Endothelial cell of umbilical vein (primary cell): ENCODE results near the gene SORL1. TPM values are rescaled to one million over a fixed set of nuclear protein-coding genes. Genes with fewer than 3 reads are reported as not detected.
"Not testable (repeated sequence)": the region's sequence is repeated elsewhere in the genome, so short reads cannot be mapped to it uniquely, and the experiment has no call there.

Experiments used
- BruUV-seq: library from RNA; stranded (reverse); fragments of 400-500 nt; replicated peaks from 2 replicates; lab custom pipeline; 2021; lab: Mats Ljungman, UMichigan
- CTCF ChIA-PET: fragments of 300-600, 350-600 bp; sonication (Branson Sonifier 250); formaldehyde crosslinking; loops from one replicate; lab custom pipeline; 2021; ENCODE audit warnings: antibody characterized with exemption, inconsistent platforms; lab: Charles Lee
- POLR2A ChIA-PET: fragments of 300-600, 350-600 bp; sonication (Branson Sonifier 250); formaldehyde crosslinking; loops from one replicate; lab custom pipeline; 2021; ENCODE audit warnings: antibody characterized with exemption, inconsistent platforms; lab: Charles Lee
- DNase-seq: peaks from one replicate; pipeline ENCODE4 v3.0.0-alpha.2; 2011; ENCODE audit warnings: low read depth, low spot score
- FAIRE-seq: peaks from 2 replicates; lab custom pipeline; 2011; peaks lifted over from hg19 to GRCh38; lab: Jason Lieb, UNC
- H2AFZ ChIP-seq: 2 replicates; pipeline ENCODE4 v1.6.0; 2012; ENCODE audit warnings: low read depth, low read length, control low read depth, inconsistent platforms
- H3K27ac ChIP-seq: 2 replicates; pipeline ENCODE4 v1.5.1; 2011; ENCODE audit warnings: low read depth, mild to moderate bottlenecking, control low read depth, low read length, moderate library complexity; ENCODE audit not compliant: insufficient read depth
- H3K27me3 ChIP-seq, 2 experiments: 2 replicates each; pipeline versions ENCODE4 v1.6.0 to v1.6.1; 2011; ENCODE audit warnings: low read length in 2 of 2, mixed read lengths in 1 of 2; ENCODE audit not compliant: control insufficient read depth in 2 of 2, insufficient read depth in 2 of 2
- H3K36me3 ChIP-seq, 2 experiments: 2 replicates in 1 of 2; 3 replicates in 1 of 2; pipeline ENCODE4 v1.5.1; 2011; ENCODE audit warnings: low read length in 2 of 2, mild to moderate bottlenecking in 1 of 2, moderate library complexity in 1 of 2; ENCODE audit not compliant: control insufficient read depth in 2 of 2, insufficient read depth in 2 of 2; ENCODE audit errors: extremely low read depth in 1 of 2
- H3K4me1 ChIP-seq: 3 replicates; pipeline ENCODE4 v1.5.1; 2011; ENCODE audit warnings: mild to moderate bottlenecking, low read length; ENCODE audit not compliant: control insufficient read depth, insufficient read depth; ENCODE audit errors: extremely low read depth
- H3K4me2 ChIP-seq: 2 replicates; pipeline ENCODE4 v1.6.1; 2011; ENCODE audit warnings: low read length, control low read depth, mixed read lengths; ENCODE audit not compliant: insufficient read depth
- H3K4me3 ChIP-seq, 3 experiments: fragments of 200-600 bp in 1 of 3; sonication (generic), shearing (Covaris generic) in 1 of 3; replicated peaks in 1 of 3; 2 replicates each; pipeline ENCODE4 v1.5.1; 2011 to 2016; ENCODE audit warnings: control low read depth in 3 of 3, low read length in 3 of 3, mild to moderate bottlenecking in 2 of 3, inconsistent platforms in 1 of 3, low read depth in 1 of 3, moderate library complexity in 1 of 3; ENCODE audit not compliant: insufficient read depth in 1 of 3
- H3K79me2 ChIP-seq: 2 replicates; pipeline ENCODE4 v1.6.0; 2012; ENCODE audit warnings: low read length, inconsistent platforms; ENCODE audit not compliant: control insufficient read depth, insufficient read depth
- H3K9ac ChIP-seq: replicated peaks from 2 replicates; pipeline ENCODE3; 2011; ENCODE audit warnings: low read length, control low read depth; ENCODE audit not compliant: insufficient read depth; ENCODE audit errors: extremely low read depth
- H3K9me1 ChIP-seq: replicated peaks from 3 replicates; pipeline ENCODE4 v1.6.0; 2011; ENCODE audit warnings: mild to moderate bottlenecking, low read length; ENCODE audit not compliant: control insufficient read depth, insufficient read depth; ENCODE audit errors: extremely low read depth
- H3K9me3 ChIP-seq: replicated peaks from 2 replicates; pipeline ENCODE4 v1.5.1; 2012; ENCODE audit warnings: low read length, inconsistent platforms; ENCODE audit not compliant: control insufficient read depth, insufficient read depth
- H4K20me1 ChIP-seq: replicated peaks from 2 replicates; pipeline ENCODE3; 2011; ENCODE audit warnings: mild to moderate bottlenecking, low read length; ENCODE audit not compliant: control insufficient read depth, insufficient read depth; ENCODE audit errors: extremely low read depth
- FOS ChIP-seq: IDR thresholded peaks from 2 replicates; pipeline ENCODE4 v1.6.1; 2011; ENCODE audit warnings: mild to moderate bottlenecking, low read length, moderate library complexity, borderline replicate concordance; ENCODE audit not compliant: insufficient read depth
- GATA2 ChIP-seq: IDR thresholded peaks from 2 replicates; pipeline ENCODE4 v1.7.0; 2011; ENCODE audit warnings: low read depth, mild to moderate bottlenecking, moderate library complexity, mixed read lengths, low read length; ENCODE audit not compliant: insufficient read length, insufficient read depth
- JUN ChIP-seq: IDR thresholded peaks from 2 replicates; pipeline ENCODE4 v1.6.1; 2011; ENCODE audit warnings: borderline replicate concordance, low read depth; ENCODE audit not compliant: insufficient read length, insufficient read depth
- MAX ChIP-seq: IDR thresholded peaks from 2 replicates; pipeline ENCODE4 v1.6.1; 2011; ENCODE audit not compliant: insufficient read depth, insufficient read length
- MYC ChIP-seq: IDR thresholded peaks from one replicate; pipeline ENCODE4 v1.6.1; 2011; ENCODE audit warnings: mild to moderate bottlenecking, low read depth, low read length
- POLR2AphosphoS5 ChIP-seq: IDR thresholded peaks from 2 replicates; pipeline ENCODE4 v1.6.1; 2012; ENCODE audit warnings: low read depth, mild to moderate bottlenecking, control low read depth, low read length, moderate library complexity; ENCODE audit not compliant: insufficient read depth
- dilution Hi-C: fragments of 300-500 bp; cut with MboI; formaldehyde crosslinking; loops from one replicate; pipeline ENCODE4 v1.15.0; 2019; ENCODE audit warnings: low sequenced_read_pairs; ENCODE audit not compliant: extremely low pct_ligation_motif_present
- intact Hi-C: fragments of 100-400 bp; cut with micrococcal nuclease; formaldehyde crosslinking; loops from one replicate; pipeline ENCODE4 v1.10.0; 2022
- polyA plus RNA-seq, 4 experiments: library from polyadenylated mRNA; depleted of rRNA in 3 of 4; stranded (reverse) in 3 of 4; unstranded in 1 of 4; fragments of >200 nt; gene quantifications; 2 replicates each; pipeline versions ENCODE4 v1.2.1 to v1.2.3, GENCODE V29; 2011 to 2012; ENCODE audit warnings: missing spikeins in 1 of 4
- total RNA-seq: library from RNA; stranded (reverse); gene quantifications from 2 replicates; pipeline ENCODE4 v1.2.3, GENCODE V29; 2021

SORL1 gene
- total and polyA plus RNA-seq, 2 donors (not counting 3 experiments of a cell fraction or from before 2014, with no cell fraction given) = 0.17 to 0.31 TPM

GRCh38 chr11:121567995-121568394 lies 115.9 kb downstream of the SORL1 start:
- no peaks in the 10 kb centered on the region for H3K9me3 ChIP-seq
- BruUV-seq = no TSS peak
- H3K9me1 ChIP-seq = no peaks in the 10 kb centered on the region
- no peak overlapping the region for H3K4me3 ChIP-seq
- H3K4me2 ChIP-seq = no peak overlapping the region
- no peaks in the 10 kb centered on the region for H3K4me1 ChIP-seq
- no peak overlapping the region for H2AFZ ChIP-seq
- no peaks in the 10 kb centered on the region for H3K79me2 ChIP-seq
- H3K27ac ChIP-seq = no peak overlapping the region
- no peak overlapping the region for H3K9ac ChIP-seq
- H3K27me3 ChIP-seq = no peaks in the 10 kb centered on the region
- DNase-seq (no peak), FAIRE-seq (no peak)
- no peaks in the 10 kb centered on the region for H4K20me1 ChIP-seq
- intact Hi-C loops (no loop called here), dilution Hi-C loops (no loop called here)
- no peaks in the 10 kb centered on the region for H3K36me3 ChIP-seq
- TF ChIP-seq POLR2AphosphoS5 (no peak), GATA2 (no peak), MYC (no peak), FOS (no peak), JUN (no peak), MAX (no peak)
- POLR2A ChIA-PET = no interaction called here
- CTCF ChIA-PET = no interaction called here

DNA sequence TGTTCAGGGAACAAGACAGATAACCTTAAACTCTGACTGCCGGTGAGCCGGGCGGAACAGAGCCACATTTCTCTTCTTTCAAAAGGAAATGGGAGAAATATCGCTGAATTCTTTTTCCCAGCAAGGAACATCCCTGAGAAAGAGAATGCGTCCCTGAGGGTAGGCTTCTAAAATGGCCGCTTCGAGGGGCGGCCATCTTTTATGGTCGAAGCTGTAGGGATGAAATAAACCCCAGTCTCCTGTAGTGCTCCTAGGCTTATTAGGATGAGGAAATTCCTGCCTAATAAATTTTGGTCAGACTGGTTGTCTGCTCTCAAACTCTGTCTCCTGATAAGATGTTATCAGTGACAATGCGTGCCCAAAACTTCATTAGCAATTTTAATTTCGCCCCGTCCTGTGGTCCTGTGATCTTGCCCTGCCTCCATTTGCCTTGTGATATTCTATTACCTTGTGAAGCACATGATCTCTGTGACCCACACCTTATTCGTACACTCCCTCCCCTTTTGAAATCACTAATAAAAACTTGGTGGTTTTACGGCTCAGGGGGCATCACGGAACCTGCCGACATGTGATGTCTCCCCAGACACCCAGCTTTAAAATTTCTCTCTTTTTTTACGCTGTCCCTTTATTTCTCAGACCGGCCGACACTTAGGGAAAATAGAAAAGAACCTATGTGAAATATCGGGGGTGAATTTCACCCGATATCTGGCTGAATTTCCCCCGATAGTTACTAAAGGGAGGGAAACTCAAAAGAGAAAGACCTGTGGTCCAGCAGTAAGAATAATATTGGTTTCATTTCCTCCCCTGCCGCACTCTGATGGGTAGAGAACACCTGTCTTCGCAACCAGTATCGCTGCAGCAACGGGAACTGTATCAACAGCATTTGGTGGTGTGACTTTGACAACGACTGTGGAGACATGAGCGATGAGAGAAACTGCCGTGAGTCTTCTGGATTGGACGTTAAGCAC lies 117.5 kb downstream of the SORL1 start:
- CTCF ChIA-PET, DNase-seq, H3K4me2 ChIP-seq, FAIRE-seq, H3K9me3 ChIP-seq, dilution Hi-C loops, H3K4me3 ChIP-seq, H3K36me3 ChIP-seq, H2AFZ ChIP-seq, H3K4me1 ChIP-seq, intact Hi-C loops, H4K20me1 ChIP-seq, POLR2A ChIA-PET, BruUV-seq, H3K27ac ChIP-seq, H3K27me3 ChIP-seq, H3K9ac ChIP-seq, H3K79me2 ChIP-seq, H3K9me1 ChIP-seq: not testable (repeated sequence)
